ENCODE measurements around the gene SUPT16H. TPM values are rescaled to one million over a fixed set of nuclear protein-coding genes. Genes with fewer than 3 reads are reported as not detected.

Gene SUPT16H
- total and polyA plus RNA-seq, 2 experiments from 2014 or later, result 187 to 268 TPM

DNA sequence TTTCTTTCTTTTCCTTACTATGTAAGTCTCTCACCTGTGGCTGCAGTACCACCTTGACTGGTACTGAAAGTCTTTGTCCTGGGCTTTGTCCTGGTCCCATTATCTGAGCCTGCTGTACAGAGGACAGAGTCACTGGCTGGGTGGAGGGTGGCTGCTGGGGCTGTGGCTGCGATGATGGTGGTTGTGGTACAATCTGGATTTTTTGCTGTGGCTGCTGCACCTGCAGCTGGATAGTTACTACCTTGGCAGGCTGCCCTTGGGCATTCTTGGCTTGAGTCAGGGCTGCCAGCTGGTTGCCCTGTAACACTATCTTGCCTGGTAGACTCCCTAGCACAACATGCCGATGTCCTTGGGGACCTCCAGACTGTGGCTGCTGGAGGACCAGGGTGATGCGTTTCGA is 45.1 kb upstream of the SUPT16H start:
- no peaks in the 10 kb centered on the region for H3K27me3 ChIP-seq (ENCODE audit: insufficient read depth)
- no peak overlapping the region for H2AFZ ChIP-seq
- DNase-seq (ENCODE audit: low spot score) (no peak), ATAC-seq (no peak)
- Mint-ChIP-seq H3K4me1 (no peaks in the 10 kb centered on the region), H3K27ac (no peak overlapping the region), H3K9me3 (no peaks in the 10 kb centered on the region; the same call in 2 of the 3 replicates), H3K4me3 (no peak overlapping the region), H3K27me3 (ENCODE audit: insufficient read depth, low read depth, poor library complexity) (peaks cover 2% of the 10 kb centered on the region), H3K36me3 (ENCODE audit: low read depth) (peaks cover 83% of the 10 kb centered on the region)
- peaks cover 47% of the 10 kb centered on the region for H3K79me2 ChIP-seq (replicated peaks; ENCODE audit: insufficient read depth)
- H3K36me3 ChIP-seq (ENCODE audit: insufficient read depth), result peaks cover 67% of the 10 kb centered on the region
- H3K4me3 ChIP-seq, result no peak overlapping the region
- peaks cover 24% of the 10 kb centered on the region; the same call in 1 of the 2 replicates for H4K20me1 ChIP-seq (replicated peaks; ENCODE audit: insufficient read depth)
- TF ChIP-seq, protein P1, sequence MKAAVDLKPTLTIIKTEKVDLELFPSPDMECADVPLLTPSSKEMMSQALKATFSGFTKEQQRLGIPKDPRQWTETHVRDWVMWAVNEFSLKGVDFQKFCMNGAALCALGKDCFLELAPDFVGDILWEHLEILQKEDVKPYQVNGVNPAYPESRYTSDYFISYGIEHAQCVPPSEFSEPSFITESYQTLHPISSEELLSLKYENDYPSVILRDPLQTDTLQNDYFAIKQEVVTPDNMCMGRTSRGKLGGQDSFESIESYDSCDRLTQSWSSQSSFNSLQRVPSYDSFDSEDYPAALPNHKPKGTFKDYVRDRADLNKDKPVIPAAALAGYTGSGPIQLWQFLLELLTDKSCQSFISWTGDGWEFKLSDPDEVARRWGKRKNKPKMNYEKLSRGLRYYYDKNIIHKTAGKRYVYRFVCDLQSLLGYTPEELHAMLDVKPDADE (IDR thresholded peaks at IDR 0.05), result no peak
- TF ChIP-seq, protein P2, sequence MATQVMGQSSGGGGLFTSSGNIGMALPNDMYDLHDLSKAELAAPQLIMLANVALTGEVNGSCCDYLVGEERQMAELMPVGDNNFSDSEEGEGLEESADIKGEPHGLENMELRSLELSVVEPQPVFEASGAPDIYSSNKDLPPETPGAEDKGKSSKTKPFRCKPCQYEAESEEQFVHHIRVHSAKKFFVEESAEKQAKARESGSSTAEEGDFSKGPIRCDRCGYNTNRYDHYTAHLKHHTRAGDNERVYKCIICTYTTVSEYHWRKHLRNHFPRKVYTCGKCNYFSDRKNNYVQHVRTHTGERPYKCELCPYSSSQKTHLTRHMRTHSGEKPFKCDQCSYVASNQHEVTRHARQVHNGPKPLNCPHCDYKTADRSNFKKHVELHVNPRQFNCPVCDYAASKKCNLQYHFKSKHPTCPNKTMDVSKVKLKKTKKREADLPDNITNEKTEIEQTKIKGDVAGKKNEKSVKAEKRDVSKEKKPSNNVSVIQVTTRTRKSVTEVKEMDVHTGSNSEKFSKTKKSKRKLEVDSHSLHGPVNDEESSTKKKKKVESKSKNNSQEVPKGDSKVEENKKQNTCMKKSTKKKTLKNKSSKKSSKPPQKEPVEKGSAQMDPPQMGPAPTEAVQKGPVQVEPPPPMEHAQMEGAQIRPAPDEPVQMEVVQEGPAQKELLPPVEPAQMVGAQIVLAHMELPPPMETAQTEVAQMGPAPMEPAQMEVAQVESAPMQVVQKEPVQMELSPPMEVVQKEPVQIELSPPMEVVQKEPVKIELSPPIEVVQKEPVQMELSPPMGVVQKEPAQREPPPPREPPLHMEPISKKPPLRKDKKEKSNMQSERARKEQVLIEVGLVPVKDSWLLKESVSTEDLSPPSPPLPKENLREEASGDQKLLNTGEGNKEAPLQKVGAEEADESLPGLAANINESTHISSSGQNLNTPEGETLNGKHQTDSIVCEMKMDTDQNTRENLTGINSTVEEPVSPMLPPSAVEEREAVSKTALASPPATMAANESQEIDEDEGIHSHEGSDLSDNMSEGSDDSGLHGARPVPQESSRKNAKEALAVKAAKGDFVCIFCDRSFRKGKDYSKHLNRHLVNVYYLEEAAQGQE (IDR thresholded peaks at IDR 0.05; ENCODE audit: unreplicated experiment), result no peak
- no peak for TF ChIP-seq JUNB (IDR thresholded peaks at IDR 0.05; ENCODE audit: unreplicated experiment)
- TF ChIP-seq, protein P3, sequence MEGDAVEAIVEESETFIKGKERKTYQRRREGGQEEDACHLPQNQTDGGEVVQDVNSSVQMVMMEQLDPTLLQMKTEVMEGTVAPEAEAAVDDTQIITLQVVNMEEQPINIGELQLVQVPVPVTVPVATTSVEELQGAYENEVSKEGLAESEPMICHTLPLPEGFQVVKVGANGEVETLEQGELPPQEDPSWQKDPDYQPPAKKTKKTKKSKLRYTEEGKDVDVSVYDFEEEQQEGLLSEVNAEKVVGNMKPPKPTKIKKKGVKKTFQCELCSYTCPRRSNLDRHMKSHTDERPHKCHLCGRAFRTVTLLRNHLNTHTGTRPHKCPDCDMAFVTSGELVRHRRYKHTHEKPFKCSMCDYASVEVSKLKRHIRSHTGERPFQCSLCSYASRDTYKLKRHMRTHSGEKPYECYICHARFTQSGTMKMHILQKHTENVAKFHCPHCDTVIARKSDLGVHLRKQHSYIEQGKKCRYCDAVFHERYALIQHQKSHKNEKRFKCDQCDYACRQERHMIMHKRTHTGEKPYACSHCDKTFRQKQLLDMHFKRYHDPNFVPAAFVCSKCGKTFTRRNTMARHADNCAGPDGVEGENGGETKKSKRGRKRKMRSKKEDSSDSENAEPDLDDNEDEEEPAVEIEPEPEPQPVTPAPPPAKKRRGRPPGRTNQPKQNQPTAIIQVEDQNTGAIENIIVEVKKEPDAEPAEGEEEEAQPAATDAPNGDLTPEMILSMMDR (conservative IDR thresholded peaks at IDR 0.05; ENCODE audit: low read depth in 2 of 2), result no peak
- TF ChIP-seq, protein P4, sequence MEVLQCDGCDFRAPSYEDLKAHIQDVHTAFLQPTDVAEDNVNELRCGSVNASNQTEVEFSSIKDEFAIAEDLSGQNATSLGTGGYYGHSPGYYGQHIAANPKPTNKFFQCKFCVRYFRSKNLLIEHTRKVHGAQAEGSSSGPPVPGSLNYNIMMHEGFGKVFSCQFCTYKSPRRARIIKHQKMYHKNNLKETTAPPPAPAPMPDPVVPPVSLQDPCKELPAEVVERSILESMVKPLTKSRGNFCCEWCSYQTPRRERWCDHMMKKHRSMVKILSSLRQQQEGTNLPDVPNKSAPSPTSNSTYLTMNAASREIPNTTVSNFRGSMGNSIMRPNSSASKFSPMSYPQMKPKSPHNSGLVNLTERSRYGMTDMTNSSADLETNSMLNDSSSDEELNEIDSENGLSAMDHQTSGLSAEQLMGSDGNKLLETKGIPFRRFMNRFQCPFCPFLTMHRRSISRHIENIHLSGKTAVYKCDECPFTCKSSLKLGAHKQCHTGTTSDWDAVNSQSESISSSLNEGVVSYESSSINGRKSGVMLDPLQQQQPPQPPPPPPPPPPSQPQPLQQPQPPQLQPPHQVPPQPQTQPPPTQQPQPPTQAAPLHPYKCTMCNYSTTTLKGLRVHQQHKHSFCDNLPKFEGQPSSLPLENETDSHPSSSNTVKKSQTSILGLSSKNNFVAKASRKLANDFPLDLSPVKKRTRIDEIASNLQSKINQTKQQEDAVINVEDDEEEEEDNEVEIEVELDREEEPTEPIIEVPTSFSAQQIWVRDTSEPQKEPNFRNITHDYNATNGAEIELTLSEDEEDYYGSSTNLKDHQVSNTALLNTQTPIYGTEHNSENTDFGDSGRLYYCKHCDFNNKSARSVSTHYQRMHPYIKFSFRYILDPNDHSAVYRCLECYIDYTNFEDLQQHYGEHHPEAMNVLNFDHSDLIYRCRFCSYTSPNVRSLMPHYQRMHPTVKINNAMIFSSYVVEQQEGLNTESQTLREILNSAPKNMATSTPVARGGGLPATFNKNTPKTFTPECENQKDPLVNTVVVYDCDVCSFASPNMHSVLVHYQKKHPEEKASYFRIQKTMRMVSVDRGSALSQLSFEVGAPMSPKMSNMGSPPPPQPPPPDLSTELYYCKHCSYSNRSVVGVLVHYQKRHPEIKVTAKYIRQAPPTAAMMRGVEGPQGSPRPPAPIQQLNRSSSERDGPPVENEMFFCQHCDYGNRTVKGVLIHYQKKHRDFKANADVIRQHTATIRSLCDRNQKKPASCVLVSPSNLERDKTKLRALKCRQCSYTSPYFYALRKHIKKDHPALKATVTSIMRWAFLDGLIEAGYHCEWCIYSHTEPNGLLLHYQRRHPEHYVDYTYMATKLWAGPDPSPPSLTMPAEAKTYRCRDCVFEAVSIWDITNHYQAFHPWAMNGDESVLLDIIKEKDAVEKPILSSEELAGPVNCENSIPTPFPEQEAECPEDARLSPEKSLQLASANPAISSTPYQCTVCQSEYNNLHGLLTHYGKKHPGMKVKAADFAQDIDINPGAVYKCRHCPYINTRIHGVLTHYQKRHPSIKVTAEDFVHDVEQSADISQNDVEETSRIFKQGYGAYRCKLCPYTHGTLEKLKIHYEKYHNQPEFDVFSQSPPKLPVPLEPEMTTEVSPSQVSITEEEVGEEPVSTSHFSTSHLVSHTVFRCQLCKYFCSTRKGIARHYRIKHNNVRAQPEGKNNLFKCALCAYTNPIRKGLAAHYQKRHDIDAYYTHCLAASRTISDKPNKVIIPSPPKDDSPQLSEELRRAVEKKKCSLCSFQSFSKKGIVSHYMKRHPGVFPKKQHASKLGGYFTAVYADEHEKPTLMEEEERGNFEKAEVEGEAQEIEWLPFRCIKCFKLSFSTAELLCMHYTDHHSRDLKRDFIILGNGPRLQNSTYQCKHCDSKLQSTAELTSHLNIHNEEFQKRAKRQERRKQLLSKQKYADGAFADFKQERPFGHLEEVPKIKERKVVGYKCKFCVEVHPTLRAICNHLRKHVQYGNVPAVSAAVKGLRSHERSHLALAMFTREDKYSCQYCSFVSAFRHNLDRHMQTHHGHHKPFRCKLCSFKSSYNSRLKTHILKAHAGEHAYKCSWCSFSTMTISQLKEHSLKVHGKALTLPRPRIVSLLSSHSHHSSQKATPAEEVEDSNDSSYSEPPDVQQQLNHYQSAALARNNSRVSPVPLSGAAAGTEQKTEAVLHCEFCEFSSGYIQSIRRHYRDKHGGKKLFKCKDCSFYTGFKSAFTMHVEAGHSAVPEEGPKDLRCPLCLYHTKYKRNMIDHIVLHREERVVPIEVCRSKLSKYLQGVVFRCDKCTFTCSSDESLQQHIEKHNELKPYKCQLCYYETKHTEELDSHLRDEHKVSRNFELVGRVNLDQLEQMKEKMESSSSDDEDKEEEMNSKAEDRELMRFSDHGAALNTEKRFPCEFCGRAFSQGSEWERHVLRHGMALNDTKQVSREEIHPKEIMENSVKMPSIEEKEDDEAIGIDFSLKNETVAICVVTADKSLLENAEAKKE (CRISPR knock-in tag; IDR thresholded peaks at IDR 0.05), result no peak
- TF ChIP-seq ZNF114 (CRISPR knock-in tag; IDR thresholded peaks at IDR 0.05), result no peak
- no peak for TF ChIP-seq EZH2phosphoT487 (IDR thresholded peaks at IDR 0.05; ENCODE audit: unreplicated experiment)
- TF ChIP-seq NANOG (IDR thresholded peaks at IDR 0.05; ENCODE audit: borderline replicate concordance), result no peak
- no peak overlapping the region for H3K4me2 ChIP-seq
- no peaks in the 10 kb centered on the region for H3K9me2 ChIP-seq (ENCODE audit: insufficient read depth)
- H3F3A ChIP-seq (replicated peaks; ENCODE audit: low read depth), result peaks cover 11% of the 10 kb centered on the region; the same call in 1 of the 2 replicates
- H3K4me1 ChIP-seq (ENCODE audit: insufficient read depth), result no peaks in the 10 kb centered on the region
- no peak overlapping the region for H3K27ac ChIP-seq (ENCODE audit: low read depth)

All from GM23338 (cell line).